Frontal cortex (tissue), 4 donors: ENCODE data around the gene RCC1. TPM values are rescaled to one million over a fixed set of nuclear protein-coding genes. Genes with fewer than 3 reads are reported as not detected.
"Not testable (repeated sequence)": the region's sequence is repeated elsewhere in the genome, so short reads cannot be mapped to it uniquely, and the experiment has no call there.

Experiments used
- DNase-seq, 2 donors: peaks; one replicate each; pipeline ENCODE4 v3.0.0; 2012; ENCODE audit warnings: low spot score in 2 of 2
- FAIRE-seq: peaks from 2 replicates; lab custom pipeline; 2012; peaks lifted over from hg19 to GRCh38; lab: Jason Lieb, UNC
- total RNA-seq: library from RNA; depleted of rRNA; stranded (reverse); fragments of >200 nt; gene quantifications from one replicate; pipeline ENCODE4 v1.2.3, GENCODE V29; 2014
- donor health status: control.
- donor health status: control.
- donor health status: control.

The RCC1 gene
- total RNA-seq, 1 donor from 2014 or later = 15.1 TPM

DNA sequence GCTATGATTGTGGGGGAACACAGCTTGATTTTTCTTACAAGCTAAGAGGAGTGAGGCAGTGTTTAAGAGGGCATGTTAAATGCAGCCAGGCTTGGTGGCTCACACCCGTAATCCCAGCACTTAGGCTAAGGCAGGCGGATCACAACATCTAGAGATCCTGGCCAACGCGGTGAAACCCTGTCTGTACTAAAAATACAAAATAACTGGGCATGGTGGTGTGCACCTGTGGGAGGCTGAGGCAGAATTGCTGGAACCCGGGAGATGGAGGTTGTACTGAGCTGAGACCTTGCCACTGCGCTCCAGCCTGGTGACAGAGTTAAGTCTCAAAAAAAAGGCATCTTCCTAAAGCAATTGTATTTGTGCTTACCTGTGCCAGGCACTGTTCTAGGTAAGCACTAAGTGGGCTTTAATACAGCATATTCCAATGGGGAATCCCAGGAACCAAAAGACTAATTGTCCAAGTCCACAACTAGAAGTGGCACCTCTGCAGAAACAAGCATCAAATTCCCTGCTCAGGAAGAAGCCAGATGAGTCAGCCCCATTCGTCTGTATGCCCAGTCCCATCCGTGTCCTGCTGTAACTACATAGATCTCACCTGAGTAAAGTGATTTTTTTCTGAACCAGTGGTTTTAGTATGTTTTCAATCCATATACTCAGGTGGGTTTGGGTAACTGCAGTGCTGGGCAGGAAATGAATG, 4.6 kb downstream of the RCC1 start:
- FAIRE-seq = no peak

DNA sequence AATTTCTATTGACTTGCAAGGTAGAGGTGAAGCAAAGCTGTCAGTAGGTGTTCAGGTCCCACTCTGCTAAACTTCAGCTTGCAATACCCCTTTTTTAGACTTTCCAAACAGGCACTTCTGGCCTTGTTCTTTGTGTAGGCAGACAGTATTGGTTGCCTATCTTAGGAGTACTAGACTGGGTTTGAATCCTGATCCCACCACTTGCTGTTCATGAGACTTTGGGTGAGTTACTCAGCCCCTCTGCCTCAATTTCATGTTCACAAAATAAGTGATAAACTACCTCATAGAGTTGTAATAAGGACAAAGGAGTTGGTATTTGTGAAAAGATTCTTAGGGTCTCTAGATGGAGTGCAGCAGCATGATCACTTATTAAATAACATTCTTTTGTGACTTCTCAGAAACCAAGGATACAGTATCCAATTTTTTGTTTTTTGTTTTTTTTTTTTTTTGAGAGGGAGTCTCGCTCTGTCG, 5.2 kb downstream of the RCC1 start:
- no peak for DNase-seq
- no peak for FAIRE-seq

More for the DNA sequence above, 4.6 kb downstream of the RCC1 start:
- no peak for DNase-seq

DNA sequence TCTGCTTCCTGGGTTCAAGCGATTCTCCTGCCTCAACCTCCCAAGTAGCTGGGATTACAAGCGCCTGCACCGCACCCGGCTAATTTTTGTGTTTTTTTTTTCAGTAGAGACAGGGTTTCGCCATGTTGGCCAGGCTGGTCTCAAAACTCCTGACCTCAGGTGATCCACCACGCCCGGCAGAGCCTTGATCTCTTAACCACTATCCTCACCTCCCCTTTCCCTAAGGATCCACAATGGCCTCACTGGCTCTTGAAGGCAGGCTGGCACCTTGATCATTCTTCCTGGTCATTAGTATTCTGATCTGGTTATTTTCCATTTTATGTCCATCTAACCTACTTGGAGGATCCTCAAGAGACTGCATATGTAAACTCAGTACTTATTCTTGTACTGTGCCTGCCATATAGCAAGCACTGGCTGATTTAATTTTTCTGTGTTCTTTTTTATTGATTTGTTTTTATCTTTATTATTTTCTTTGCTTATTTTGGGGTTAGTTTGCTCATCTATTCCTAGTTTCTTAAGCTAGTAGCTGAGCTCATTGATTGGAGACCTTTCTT, 6.3 kb downstream of the RCC1 start:
- FAIRE-seq (no peak), DNase-seq (no peak)

DNA sequence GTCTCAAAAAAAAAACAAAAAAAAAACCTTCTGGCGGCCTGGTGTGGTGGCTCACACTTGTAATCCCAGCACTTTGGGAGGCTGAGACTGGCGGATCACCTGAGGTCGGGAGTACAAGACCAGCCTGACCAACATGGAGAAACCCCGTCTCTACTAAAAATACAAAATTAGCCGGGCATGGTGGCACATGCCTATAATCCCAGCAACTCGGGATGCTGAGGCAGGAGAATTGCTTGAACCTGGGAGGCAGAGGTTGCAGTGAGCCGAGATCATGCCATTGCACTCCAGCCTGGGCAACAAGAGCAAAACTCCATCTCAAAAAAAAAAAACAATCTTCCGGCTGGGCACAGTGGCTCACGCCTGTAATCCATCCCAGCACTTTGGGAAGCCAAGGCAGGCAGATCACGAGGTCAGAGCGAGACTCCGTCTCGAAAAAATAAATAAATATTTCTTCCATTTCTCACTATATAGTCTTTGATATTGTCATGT, 8.6 kb downstream of the RCC1 start:
- not testable (repeated sequence) for DNase-seq, FAIRE-seq

DNA sequence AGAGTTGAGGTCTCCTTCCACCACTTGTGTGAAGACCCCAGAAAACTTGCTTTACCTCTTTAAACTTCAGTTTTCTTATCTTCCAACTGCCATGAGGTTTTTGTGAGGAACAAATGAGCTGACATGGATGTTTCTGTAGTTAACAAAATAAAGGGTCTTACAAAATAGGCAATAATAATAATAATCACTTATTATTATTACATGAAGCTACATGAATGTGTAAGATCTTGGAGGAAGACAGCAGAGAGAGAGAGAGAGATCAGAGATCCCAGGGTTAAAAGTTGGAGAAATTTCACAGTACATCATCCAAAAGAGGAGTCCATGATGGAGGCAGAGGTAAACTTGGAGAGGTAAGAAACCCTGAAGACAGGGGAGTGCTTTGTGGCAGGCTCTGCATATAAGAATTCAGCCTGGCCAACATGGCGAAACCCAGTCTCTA, 10.7 kb downstream of the RCC1 start:
- FAIRE-seq (no peak), DNase-seq (no peak)

DNA sequence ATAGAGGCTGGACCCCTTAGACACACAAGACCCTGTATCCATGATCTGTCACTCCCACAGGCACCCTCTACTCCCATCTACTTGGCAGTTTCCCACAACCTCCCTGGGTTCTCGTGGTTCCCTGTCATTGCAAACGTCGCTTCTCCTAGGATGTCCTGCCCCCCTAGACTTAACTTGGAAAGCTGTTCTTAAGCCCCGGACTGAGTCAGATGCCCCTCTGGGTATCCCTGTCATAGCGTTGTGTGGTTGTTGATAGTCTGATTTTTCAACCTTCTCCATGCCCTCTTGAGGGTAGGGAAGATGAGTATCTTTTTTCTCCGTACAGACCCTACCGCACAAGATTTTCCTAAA, 11.8 kb downstream of the RCC1 start:
- DNase-seq = no peak
- no peak for FAIRE-seq

DNA sequence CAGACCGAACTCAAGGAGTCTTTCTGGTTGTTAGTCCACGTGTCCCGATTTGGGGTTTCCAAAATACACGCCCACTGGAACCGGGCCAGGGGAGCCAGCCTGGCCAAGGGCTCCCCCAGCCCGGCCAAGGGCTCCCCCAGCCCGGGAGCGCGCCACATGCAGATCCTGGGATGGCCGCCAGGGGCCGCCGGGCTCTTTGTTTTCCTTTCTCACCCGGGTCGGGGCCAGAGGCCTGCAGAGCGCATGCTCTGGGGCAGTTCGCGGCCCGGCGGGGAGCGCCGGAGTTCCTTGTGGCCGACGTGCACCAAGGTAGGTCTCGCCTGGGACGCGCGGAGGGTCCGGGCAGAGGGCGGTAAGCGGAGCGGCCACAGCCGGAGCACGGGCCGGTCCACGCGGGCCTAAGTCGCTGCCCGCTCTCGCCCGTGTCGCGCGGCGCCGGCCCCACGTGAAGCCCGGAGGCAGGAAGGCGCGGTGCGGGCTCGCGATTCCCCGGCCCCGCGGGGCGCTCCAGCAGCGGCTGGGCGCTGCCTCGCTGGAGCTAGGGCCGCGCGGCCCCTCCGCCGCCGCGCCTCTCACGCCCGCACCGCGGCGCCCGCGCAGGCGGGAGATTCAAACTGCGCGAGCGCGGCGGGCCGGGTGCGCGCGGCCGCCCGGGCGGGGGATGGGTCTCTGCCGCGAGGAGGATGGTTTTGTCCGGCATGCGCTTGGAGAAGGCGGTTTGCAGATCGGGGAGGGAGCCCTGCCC, 12.3 kb downstream of the RCC1 start:
- FAIRE-seq = no peak

DNA sequence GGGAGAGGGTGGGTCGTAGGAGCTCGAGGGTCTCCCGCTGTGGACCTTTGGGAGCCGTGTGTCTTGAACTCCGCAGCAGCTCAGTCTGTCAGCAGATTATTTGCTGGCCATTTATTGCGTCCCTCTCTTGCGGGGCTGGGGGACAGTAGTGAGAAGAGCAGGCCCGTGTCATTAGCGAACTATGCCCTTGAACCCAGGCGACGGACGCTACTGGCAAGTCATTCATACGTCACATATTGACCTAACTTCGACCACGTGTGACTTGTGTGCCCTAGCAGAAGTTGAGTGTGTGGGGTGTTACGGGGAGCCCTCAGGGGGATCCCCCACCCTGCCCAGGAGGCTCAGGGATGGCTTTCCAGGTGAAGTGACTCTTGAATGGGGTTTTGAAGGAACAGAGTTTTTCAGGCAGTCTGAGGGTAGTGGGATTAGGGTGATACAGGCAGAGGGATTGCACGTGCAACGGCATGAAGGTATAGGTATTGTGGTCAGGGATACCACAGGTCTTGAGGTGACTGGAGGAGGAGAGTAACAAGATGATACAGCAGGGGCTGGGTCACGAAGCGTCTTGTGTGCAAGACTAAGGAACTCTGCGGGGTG, 13.0 kb downstream of the RCC1 start:
- FAIRE-seq = no peak
- DNase-seq = no peak

More for the DNA sequence above, 12.3 kb downstream of the RCC1 start:
- peak; percentile 89 to 90 for DNase-seq

DNA sequence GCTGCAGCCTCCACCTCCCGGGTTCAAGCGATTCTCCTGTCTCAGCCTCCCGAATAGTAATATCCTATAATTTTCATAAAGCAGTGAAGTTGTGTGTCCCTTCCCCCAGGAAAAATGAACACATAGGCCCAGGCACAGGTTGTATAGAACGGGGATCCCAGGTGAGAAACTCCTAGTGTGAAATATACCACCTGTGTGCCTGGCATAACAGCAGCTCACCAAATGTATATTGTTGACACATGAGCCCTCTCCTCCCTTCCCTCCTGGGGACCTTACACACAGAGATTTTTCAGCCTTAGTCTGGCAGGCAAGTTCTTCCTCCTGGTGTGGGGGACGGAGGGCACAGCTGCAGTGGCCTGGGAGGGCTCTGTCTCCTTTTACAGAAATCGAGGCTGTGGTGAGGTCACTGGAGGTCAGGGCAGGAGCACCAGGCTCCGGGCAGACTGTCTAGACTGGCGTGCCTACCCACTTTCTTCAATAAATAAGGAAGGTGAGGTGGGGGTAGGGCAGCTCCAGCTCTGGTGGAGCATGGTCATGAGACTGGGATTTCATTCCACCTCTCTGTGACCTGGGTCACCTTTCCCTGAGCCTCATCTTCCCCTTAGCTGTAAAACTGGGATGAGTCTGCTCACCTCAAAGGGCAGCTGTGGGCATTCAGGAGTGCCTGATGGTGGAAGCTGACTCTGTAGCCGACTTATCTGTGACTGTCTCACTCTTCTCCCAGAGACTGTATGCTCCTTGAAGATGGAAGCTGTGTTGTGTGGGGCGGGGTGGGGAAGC, 14.3 kb downstream of the RCC1 start:
- FAIRE-seq = no peak
- no peak for DNase-seq

DNA sequence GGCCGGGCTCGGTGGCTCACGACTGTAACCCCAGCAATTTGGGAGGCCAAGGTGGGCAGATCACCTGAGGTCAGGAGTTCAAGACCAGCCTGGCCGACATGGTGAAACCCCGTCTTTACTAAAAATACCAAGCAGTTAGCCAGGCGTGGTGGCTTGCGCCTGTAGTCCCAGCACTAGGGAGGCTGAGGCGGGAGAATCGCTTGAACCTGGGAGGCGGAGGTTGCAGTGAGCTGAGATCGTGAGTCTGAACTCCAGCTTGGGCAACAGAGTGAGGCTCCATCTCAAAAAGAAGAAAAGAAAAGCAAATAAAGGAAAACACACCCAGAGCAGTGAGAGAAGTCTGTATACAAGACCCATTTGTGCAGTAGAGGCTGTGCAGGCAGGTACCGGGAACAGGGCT, 15.0 kb downstream of the RCC1 start:
- not testable (repeated sequence) for DNase-seq, FAIRE-seq

DNA sequence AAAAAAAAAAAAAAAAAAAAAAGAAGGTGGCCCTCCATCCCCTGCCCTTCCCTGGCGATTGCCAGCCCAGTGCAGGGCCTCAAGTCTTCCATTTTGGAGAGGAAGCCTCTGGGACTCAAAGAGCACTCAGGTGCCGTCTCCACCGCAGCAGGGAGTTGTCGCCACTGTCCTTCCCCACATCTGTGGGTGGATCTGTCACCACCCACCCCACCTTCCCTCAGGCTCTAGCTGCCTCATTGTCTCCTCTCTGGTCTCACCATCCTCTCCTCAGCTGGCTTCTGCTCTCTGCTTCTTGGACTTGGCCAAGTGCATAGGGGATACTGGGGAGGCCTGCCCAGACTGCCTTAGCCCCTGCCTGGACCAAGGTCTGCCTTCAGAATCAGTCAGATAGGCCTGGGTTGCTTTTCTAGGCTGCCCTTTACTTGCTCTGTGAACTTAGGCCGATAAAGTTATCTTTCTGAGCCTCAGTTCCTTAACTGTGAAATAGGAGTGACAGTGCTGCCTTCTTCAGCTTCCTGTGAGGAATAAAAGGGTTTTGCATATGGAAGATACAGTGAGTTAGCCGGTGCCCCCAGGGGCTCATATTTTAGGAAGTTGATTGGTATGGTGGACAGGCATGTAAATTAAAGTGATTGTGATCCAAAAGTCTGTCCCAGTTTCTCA, 15.8 kb downstream of the RCC1 start:
- DNase-seq (no peak), FAIRE-seq (no peak)

DNA sequence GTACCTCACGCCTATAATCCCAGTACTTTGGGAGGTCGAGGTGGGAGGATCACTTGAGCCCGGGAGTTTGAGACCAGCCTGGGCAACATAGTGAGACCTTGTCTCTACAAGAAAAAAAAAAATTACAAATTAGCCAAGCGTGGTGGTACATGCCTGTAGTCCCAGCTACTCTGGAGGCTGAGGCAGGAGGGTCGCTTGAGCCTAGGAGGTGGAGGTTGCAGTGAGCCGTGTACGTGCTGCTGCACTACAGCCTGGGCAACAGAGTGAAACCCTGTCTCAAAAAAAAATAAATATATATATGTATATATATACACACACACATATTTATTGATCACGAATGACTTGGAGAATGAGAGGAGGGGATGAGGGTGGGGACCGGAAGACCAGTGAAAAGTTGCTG, 16.7 kb downstream of the RCC1 start:
- not testable (repeated sequence) for FAIRE-seq, DNase-seq

DNA sequence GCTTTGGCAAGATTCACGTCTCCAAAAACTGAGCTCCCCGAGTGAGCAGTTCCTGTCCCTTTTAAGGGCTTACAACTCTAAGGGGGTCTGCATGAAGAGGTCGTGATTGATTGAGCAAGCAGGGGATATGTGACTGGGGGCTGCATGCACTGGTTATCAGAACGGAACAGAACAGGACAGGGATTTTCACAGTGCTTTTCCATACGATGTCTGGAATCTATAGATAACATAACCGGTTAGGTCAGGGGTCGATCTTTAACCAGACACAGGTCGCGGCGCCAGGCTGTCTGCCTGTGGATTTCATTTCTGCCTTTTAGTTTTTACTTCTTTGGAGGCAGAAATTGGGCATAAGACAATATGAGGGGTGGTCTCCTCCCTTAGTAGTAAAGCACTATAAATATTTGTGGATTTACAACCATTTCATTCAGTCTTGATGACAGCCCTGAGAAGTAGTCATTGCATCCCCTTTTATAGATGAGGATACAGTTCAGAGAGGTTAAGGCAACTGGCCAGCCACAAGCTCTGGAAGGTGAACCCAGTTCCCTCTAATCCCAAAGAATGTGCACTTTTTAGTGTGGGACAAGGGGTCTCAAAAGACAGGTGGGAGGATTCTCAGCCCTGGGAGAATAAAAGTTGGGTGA, 19.3 kb downstream of the RCC1 start:
- DNase-seq, FAIRE-seq: not testable (repeated sequence)

DNA sequence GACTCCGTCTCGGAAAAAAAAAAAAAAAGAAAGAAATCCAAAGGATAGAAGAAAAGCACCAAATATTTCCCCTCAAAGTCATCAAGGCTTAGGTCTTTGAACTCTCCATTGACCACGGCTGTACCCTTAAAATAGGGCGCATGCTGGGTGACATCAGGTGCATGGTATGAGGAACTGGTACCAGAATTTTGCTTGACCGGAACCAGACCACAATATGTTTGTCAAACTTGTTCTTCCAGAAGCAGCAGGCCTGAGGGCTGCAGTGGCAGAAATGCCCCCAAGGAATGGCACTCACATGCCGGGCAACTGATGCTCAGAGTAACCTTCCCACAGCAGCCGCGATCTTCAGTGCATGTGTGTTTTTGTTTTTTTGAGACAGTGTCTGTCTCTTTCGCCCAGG, 21.0 kb downstream of the RCC1 start:
- DNase-seq (no peak), FAIRE-seq (no peak)

DNA sequence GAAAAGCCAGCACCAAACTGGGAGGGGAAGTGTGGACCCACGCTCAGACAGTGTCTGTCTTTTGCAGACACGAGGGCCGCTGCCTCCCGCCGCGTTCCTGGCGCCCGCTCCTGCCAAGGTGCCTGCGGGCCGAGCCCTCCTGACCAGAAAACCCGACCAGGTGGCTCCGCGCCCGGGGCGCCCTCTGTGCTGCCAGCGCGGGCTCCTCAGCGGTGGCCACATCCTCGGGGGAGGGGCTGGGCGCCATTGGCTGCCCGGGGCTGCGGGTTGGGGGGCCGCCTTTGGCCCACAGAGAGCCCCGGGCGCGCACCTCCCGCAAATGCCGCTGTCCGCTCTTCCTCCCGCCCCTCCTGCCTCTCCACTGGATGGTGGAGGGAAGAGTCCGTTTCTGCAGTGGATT, 24.6 kb downstream of the RCC1 start:
- FAIRE-seq (no peak), DNase-seq (no peak)

DNA sequence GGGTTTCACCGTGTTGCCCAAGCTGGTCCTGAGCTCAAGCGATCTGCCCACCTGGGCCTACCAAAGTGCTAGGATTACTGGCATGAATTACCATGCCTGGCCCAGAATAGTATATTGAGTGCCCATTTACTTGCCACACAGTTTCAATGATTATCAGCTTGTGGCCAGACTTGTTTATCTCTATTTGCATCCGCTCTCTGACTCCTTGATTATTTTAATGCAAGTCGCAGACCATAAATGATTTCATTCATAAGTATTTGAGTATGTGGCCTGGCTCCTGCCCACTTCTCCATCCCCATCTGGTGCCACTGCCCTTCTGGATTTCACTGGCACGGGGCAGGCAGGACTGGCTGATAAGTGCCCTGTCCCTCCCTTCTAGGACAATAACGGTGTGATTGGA, 28.8 kb downstream of the RCC1 start:
- DNase-seq = no peak
- no peak for FAIRE-seq

DNA sequence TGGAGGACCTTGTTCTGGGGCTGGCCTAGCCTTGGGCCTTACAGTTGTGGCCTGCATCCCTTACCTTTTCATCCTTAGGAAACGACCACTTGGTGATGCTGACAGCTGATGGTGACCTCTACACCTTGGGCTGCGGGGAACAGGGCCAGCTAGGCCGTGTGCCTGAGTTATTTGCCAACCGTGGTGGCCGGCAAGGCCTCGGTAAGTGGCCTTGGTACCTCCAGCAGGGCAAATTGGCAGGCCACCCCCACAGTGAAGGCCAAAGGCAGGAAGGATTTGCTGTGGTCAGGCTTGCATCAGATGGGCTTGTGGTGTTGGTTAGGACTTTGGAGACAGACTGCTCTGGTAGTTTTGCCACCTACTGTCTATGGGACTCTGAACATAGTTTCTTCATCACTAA, 29.3 kb downstream of the RCC1 start:
- FAIRE-seq (no peak), DNase-seq (no peak)

DNA sequence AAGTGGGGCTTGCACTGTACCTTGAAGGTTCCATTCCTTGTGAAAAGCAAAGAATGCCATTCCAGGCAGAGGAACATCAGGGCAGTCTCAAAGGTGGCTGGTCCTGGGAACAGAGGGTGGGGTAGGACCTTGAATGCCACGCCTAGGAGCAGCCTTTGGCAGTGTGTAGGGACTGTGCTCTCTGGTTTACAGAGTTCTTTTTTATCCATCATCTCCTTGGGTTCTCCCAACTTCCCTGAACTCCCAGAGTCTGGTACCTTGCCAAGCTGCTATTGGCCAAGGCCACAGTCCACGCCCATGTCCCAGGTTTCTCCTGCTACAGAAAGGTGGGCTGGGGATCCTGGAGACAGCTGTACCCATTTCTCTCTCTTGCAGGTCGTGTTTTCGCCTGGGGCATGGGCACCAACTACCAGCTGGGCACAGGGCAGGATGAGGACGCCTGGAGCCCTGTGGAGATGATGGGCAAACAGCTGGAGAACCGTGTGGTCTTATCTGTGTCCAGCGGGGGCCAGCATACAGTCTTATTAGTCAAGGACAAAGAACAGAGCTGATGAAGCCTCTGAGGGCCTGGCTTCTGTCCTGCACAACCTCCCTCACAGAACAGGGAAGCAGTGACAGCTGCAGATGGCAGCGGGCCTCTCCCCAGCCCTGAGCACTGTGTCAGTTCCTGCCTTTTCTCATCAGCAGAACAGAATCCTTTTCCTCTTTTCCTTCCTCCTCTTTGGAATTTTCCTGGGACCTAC, 31.8 kb downstream of the RCC1 start:
- FAIRE-seq (no peak), DNase-seq (no peak)
